GM12878 (cell line): Measurements from ENCODE around the gene MCF2L2.

ENCODE experiments used
- NKRF ChIP-seq: fragments of 450-650 bp; conservative IDR thresholded peaks from 2 replicates; pipeline ENCODE4 v1.6.1; 2017; ENCODE audit warnings: mild to moderate bottlenecking, moderate library complexity
- NRF1 ChIP-seq: conservative IDR thresholded peaks from 2 replicates; pipeline ENCODE4 v1.6.1; 2011; ENCODE audit warnings: mild to moderate bottlenecking, low read depth, low read length, improper control_type of control experiment
- POLR2A ChIP-seq: IDR thresholded peaks from 2 replicates; pipeline ENCODE4 v1.6.1; 2011; ENCODE audit warnings: low read depth, mild to moderate bottlenecking, low read length
- SPI1 ChIP-seq: IDR thresholded peaks from 2 replicates; pipeline ENCODE4 v1.6.1; 2011; ENCODE audit warnings: low read depth, mild to moderate bottlenecking, low read length, moderate library complexity, borderline replicate concordance; ENCODE audit not compliant: insufficient read depth
- TF ChIP-seq, protein P1 (sequence below): fragments of 450-650 bp; IDR thresholded peaks from 2 replicates; pipeline ENCODE4 v1.6.1; 2017; ENCODE audit warnings: antibody characterized with exemption, mild to moderate bottlenecking, moderate library complexity

DNA sequence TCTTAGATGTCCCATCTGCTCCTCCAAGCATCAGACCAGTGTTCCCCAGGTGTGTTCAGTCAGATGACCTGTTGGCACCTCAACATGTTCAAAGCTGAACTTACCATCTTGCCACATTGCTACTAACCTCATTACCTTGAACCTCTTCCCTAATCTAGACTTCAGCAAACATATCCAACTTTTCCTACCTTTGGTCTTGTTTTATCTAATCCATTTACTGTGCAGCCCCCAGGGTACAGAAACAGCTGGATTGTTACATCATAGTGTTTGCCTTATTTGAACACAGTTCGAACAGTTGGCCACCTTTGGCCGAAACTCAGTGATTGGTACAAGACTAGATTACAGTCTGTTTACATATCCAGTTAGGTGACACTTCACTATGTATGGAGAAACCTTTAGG lies 36.1 kb upstream of the MCF2L2 start:
- TF ChIP-seq, protein P1, sequence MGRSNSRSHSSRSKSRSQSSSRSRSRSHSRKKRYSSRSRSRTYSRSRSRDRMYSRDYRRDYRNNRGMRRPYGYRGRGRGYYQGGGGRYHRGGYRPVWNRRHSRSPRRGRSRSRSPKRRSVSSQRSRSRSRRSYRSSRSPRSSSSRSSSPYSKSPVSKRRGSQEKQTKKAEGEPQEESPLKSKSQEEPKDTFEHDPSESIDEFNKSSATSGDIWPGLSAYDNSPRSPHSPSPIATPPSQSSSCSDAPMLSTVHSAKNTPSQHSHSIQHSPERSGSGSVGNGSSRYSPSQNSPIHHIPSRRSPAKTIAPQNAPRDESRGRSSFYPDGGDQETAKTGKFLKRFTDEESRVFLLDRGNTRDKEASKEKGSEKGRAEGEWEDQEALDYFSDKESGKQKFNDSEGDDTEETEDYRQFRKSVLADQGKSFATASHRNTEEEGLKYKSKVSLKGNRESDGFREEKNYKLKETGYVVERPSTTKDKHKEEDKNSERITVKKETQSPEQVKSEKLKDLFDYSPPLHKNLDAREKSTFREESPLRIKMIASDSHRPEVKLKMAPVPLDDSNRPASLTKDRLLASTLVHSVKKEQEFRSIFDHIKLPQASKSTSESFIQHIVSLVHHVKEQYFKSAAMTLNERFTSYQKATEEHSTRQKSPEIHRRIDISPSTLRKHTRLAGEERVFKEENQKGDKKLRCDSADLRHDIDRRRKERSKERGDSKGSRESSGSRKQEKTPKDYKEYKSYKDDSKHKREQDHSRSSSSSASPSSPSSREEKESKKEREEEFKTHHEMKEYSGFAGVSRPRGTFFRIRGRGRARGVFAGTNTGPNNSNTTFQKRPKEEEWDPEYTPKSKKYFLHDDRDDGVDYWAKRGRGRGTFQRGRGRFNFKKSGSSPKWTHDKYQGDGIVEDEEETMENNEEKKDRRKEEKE, result no peak
- TF ChIP-seq POLR2A (no peak), SPI1 (no peak), NRF1 (no peak), NKRF (no peak)
